ENCODE data around the gene RHOB. TPM values are rescaled to one million over a fixed set of nuclear protein-coding genes. Genes with fewer than 3 reads are reported as not detected.

The RHOB gene
- total RNA-seq, 1 donor: 161 TPM

GRCh38 chr2:20484810-20485611 is 38.1 kb downstream of the RHOB start:
- no peaks in the 10 kb centered on the region for H3K9me3 ChIP-seq (ENCODE audit: low read depth, low read length)
- H3K27me3 ChIP-seq (ENCODE audit: insufficient read depth, low read length): no peaks in the 10 kb centered on the region
- H3K79me2 ChIP-seq (ENCODE audit: insufficient read depth, low read length): no peaks in the 10 kb centered on the region
- no peak overlapping the region for H2AFZ ChIP-seq (ENCODE audit: low read length)
- H4K20me1 ChIP-seq (ENCODE audit: insufficient read depth, low read length): no peaks in the 10 kb centered on the region
- no peak overlapping the region for H3K4me3 ChIP-seq (ENCODE audit: insufficient read depth, low read length)
- H3K27ac ChIP-seq (ENCODE audit: low read depth, low read length): no peak overlapping the region
- H3K4me1 ChIP-seq (ENCODE audit: insufficient read depth, low read length): no peaks in the 10 kb centered on the region
- TF ChIP-seq CTCF (IDR thresholded peaks at IDR 0.05; ENCODE audit: extremely low read depth, low read depth, low read length): no peak
- H3K4me2 ChIP-seq (ENCODE audit: insufficient read depth, low read length): no peak overlapping the region
- no peaks in the 10 kb centered on the region for H3K36me3 ChIP-seq (ENCODE audit: insufficient read depth, low read length)
- DNase-seq (ENCODE audit: insufficient read length, low spot score, missing footprints): no peak

- peaks cover 2% of the 10 kb centered on the region for H3K27me3 ChIP-seq (ENCODE audit: insufficient read depth, low read length)
- no peaks in the 10 kb centered on the region for H3K9me3 ChIP-seq (ENCODE audit: low read depth, low read length)
- no peaks in the 10 kb centered on the region for H4K20me1 ChIP-seq (ENCODE audit: insufficient read depth, low read length)
- H3K4me1 ChIP-seq (ENCODE audit: insufficient read depth, low read length): no peaks in the 10 kb centered on the region
- H3K4me3 ChIP-seq (ENCODE audit: insufficient read depth, low read length): no peak overlapping the region
- H3K79me2 ChIP-seq (ENCODE audit: insufficient read depth, low read length): no peaks in the 10 kb centered on the region
- H3K27ac ChIP-seq (ENCODE audit: low read depth, low read length): no peak overlapping the region
- no peak for DNase-seq (ENCODE audit: insufficient read length, low spot score, missing footprints)
- TF ChIP-seq CTCF (IDR thresholded peaks at IDR 0.05; ENCODE audit: extremely low read depth, low read depth, low read length): no peak
- H2AFZ ChIP-seq (ENCODE audit: low read length): no peak overlapping the region
- no peak overlapping the region for H3K4me2 ChIP-seq (ENCODE audit: insufficient read depth, low read length)
- H3K36me3 ChIP-seq (ENCODE audit: insufficient read depth, low read length): no peaks in the 10 kb centered on the region
These were observed 38.9 kb downstream of the RHOB start for GRCh38 chr2:20485612-20486388.

- DNase-seq (ENCODE audit: insufficient read length, low spot score, missing footprints): no peak
- Histone ChIP-seq H3K27ac (ENCODE audit: low read depth, low read length) (no peak overlapping the region), H3K4me2 (ENCODE audit: insufficient read depth, low read length) (no peak overlapping the region), H2AFZ (ENCODE audit: low read length) (no peak overlapping the region), H4K20me1 (ENCODE audit: insufficient read depth, low read length) (no peaks in the 10 kb centered on the region), H3K9me3 (ENCODE audit: low read depth, low read length) (no peaks in the 10 kb centered on the region), H3K4me3 (ENCODE audit: insufficient read depth, low read length) (no peak overlapping the region), H3K36me3 (ENCODE audit: insufficient read depth, low read length) (no peaks in the 10 kb centered on the region), H3K4me1 (ENCODE audit: insufficient read depth, low read length) (no peaks in the 10 kb centered on the region), H3K27me3 (ENCODE audit: insufficient read depth, low read length) (peaks cover 3% of the 10 kb centered on the region), H3K79me2 (ENCODE audit: insufficient read depth, low read length) (no peaks in the 10 kb centered on the region)
- no peak for TF ChIP-seq CTCF (IDR thresholded peaks at IDR 0.05; ENCODE audit: extremely low read depth, low read depth, low read length)
These were observed 39.7 kb downstream of the RHOB start for GRCh38 chr2:20486571-20486970.

- no peaks in the 10 kb centered on the region for H3K4me1 ChIP-seq (ENCODE audit: insufficient read depth, low read length)
- no peak overlapping the region for H3K27ac ChIP-seq (ENCODE audit: low read depth, low read length)
- H3K9me3 ChIP-seq (ENCODE audit: low read depth, low read length): no peaks in the 10 kb centered on the region
- peaks cover 3% of the 10 kb centered on the region for H3K27me3 ChIP-seq (ENCODE audit: insufficient read depth, low read length)
- TF ChIP-seq CTCF (IDR thresholded peaks at IDR 0.05; ENCODE audit: extremely low read depth, low read depth, low read length): no peak
- no peak for DNase-seq (ENCODE audit: insufficient read length, low spot score, missing footprints)
- H4K20me1 ChIP-seq (ENCODE audit: insufficient read depth, low read length): no peaks in the 10 kb centered on the region
- H3K79me2 ChIP-seq (ENCODE audit: insufficient read depth, low read length): no peaks in the 10 kb centered on the region
- H2AFZ ChIP-seq (ENCODE audit: low read length): no peak overlapping the region
- H3K36me3 ChIP-seq (ENCODE audit: insufficient read depth, low read length): no peaks in the 10 kb centered on the region
- no peak overlapping the region for H3K4me3 ChIP-seq (ENCODE audit: insufficient read depth, low read length)
- no peak overlapping the region for H3K4me2 ChIP-seq (ENCODE audit: insufficient read depth, low read length)
These were observed 40.1 kb downstream of the RHOB start for GRCh38 chr2:20487030-20487391.
